ENCODE results near the gene ID4. TPM values are rescaled to one million over a fixed set of nuclear protein-coding genes. Genes with fewer than 3 reads are reported as not detected.

ID4 gene
- total RNA-seq, 1 donor from 2014 or later = 27.8 TPM

DNA sequence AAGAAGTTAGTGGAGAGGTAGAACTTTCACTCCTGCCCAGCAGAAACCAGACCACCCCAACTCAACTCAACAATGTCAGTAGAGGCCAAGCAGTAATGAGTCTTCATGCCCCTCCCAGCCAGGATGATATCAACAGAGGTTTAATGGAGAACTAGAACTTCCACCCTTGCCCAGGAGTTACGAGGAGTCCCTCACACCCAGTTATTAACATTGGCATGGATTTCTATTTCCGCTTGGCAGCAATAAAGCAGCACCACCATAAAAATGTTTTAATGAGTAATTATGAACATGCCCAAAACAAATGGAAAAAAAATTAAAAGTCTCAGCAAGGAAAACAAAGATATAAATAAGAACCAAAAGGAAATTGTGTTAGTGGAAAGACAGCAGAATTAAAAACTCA is 40.7 kb upstream of the ID4 start:
- intact Hi-C loops (cut with DNase I) = no loop called here
- Histone ChIP-seq H3K27me3 (ENCODE audit: low read depth) (no peaks in the 10 kb centered on the region), H3K4me1 (no peaks in the 10 kb centered on the region), H3K36me3 (no peaks in the 10 kb centered on the region), H3K27ac (no peak overlapping the region), H3K9me3 (no peaks in the 10 kb centered on the region), H3K4me3 (no peak overlapping the region)
- DNase-seq (no peak), ATAC-seq (no peak)
- TF ChIP-seq CTCF (IDR thresholded peaks at IDR 0.05) = no peak

DNA sequence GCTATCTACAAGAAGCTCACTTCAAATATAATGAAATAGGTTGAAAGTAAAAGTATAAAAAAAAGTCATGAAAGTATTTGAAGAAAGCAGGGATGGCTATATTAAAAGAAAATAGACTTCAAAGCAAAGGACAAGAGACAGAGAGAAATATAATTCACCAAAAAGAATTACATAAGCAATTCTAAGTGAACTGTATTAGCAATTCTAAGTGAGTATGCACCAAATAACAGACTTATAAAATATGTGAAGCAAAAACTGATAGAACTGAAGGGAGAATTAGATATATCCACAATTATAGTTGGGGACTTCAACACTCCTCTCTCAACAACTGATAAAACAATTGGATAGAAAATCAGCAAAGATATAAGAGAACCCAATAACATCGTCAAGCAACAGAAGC is 38.8 kb upstream of the ID4 start:
- H3K4me3 ChIP-seq = no peak overlapping the region
- H3K36me3 ChIP-seq = no peaks in the 10 kb centered on the region
- ATAC-seq = no peak
- no peaks in the 10 kb centered on the region for H3K9me3 ChIP-seq
- H3K27ac ChIP-seq = no peak overlapping the region
- intact Hi-C loops (cut with DNase I) = no loop called here
- no peak for TF ChIP-seq CTCF (IDR thresholded peaks at IDR 0.05)
- H3K4me1 ChIP-seq = no peaks in the 10 kb centered on the region
- no peak for DNase-seq
- no peaks in the 10 kb centered on the region for H3K27me3 ChIP-seq (ENCODE audit: low read depth)

- no peaks in the 10 kb centered on the region for H3K36me3 ChIP-seq
- intact Hi-C loops (cut with DNase I) = no loop called here
- DNase-seq (no peak), ATAC-seq (no peak)
- H3K27me3 ChIP-seq (ENCODE audit: low read depth) = no peaks in the 10 kb centered on the region
- H3K4me1 ChIP-seq = peaks cover 7% of the 10 kb centered on the region
- TF ChIP-seq CTCF (IDR thresholded peaks at IDR 0.05) = no peak
- no peak overlapping the region for H3K27ac ChIP-seq
- no peak overlapping the region for H3K4me3 ChIP-seq
- H3K9me3 ChIP-seq = no peaks in the 10 kb centered on the region
Observed at GRCh38 chr6:19802656-19803055, 34.5 kb upstream of the ID4 start.

DNA sequence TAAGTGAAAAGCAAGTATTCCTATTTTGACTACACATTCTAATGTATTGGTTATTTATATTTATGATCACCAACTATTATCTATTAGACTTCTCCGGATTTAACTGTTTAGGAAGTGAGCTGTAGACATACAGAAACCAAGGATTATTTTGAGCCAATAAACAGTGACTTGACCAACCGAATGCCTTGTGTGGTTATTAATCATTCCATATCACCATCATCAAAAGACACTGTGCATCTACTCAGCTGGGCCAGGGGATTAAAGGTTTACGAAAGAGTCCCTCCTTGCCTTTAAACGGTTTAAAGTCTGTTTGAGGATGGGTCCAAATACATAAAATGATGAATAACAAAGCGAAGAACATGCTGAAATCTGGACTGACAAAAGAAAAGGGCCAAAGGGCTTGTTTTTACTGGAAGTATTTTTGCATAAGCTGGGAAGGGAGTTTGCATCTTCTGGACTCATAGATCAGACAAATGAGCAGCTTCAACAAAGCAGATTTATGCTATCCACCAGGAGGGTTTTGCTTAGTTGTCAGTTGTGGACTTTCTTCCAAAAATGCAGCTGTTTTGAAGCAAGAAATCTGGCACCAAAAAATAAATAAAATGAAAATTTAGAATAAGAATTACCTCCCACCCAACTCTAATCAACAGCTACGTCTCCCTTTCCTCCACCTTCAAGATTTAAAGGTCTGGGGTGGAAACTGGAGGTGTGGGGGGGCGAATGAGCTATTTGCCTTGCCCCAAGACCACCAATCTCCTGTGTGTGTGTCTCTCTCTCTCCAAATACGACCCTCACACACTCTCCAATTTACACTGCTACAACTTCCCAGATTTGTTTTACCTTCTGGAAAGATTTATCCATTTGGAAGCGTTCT is 33.6 kb upstream of the ID4 start:
- peak overlapping the region; percentile 60 for H3K4me3 ChIP-seq

More for the DNA sequence above, 33.6 kb upstream of the ID4 start:
- H3K4me1 ChIP-seq = peaks cover 7% of the 10 kb centered on the region
- TF ChIP-seq CTCF (IDR thresholded peaks at IDR 0.05) = no peak
- H3K27ac ChIP-seq = peak overlapping the region; percentile 95
- H3K27me3 ChIP-seq (ENCODE audit: low read depth) = no peaks in the 10 kb centered on the region
- H3K9me3 ChIP-seq = no peaks in the 10 kb centered on the region
- H3K36me3 ChIP-seq = no peaks in the 10 kb centered on the region
- intact Hi-C loops (cut with DNase I) = no loop called here
- ATAC-seq = no peak
- DNase-seq = no peak

Data from lower lobe of right lung (tissue), 2 donors.